ENCODE results near the gene RAB11FIP4.

RAB11FIP4 gene

GRCh38 chr17:31527606-31528005 lies 136.1 kb downstream of the RAB11FIP4 start:
- FAIRE-seq: no peak

GRCh38 chr17:31528291-31528874 lies 136.9 kb downstream of the RAB11FIP4 start:
- FAIRE-seq: no peak

GRCh38 chr17:31529841-31530251 lies 138.4 kb downstream of the RAB11FIP4 start:
- FAIRE-seq: no peak

GRCh38 chr17:31530391-31530985 lies 139.0 kb downstream of the RAB11FIP4 start:
- no peak for FAIRE-seq

GRCh38 chr17:31531336-31531980 lies 140.0 kb downstream of the RAB11FIP4 start:
- FAIRE-seq: no peak

- no peak for FAIRE-seq
These were observed 140.6 kb downstream of the RAB11FIP4 start for GRCh38 chr17:31532081-31532480.

GRCh38 chr17:31532526-31532925 lies 141.1 kb downstream of the RAB11FIP4 start:
- no peak for FAIRE-seq

- no peak for FAIRE-seq
These were observed 142.2 kb downstream of the RAB11FIP4 start for GRCh38 chr17:31533546-31534155.

- no peak for FAIRE-seq
These were observed 142.9 kb downstream of the RAB11FIP4 start for GRCh38 chr17:31534223-31534888.

GRCh38 chr17:31535581-31535981 lies 144.1 kb downstream of the RAB11FIP4 start:
- FAIRE-seq: no peak

- FAIRE-seq: no peak
These were observed 145.0 kb downstream of the RAB11FIP4 start for GRCh38 chr17:31536451-31536850.

GRCh38 chr17:31537565-31538011 lies 146.1 kb downstream of the RAB11FIP4 start:
- FAIRE-seq: no peak

- no peak for FAIRE-seq
These were observed 146.7 kb downstream of the RAB11FIP4 start for GRCh38 chr17:31538080-31538762.

- no peak for FAIRE-seq
These were observed 149.3 kb downstream of the RAB11FIP4 start for GRCh38 chr17:31540602-31541307.

- FAIRE-seq: no peak
These were observed 150.1 kb downstream of the RAB11FIP4 start for GRCh38 chr17:31541559-31541958.

- FAIRE-seq: no peak
These were observed 152.7 kb downstream of the RAB11FIP4 start for GRCh38 chr17:31544186-31544585.

GRCh38 chr17:31546650-31547049 lies 155.2 kb downstream of the RAB11FIP4 start:
- FAIRE-seq: no peak

- no peak for FAIRE-seq
These were observed 157.2 kb downstream of the RAB11FIP4 start for GRCh38 chr17:31548709-31549108.

- no peak for FAIRE-seq
These were observed 157.6 kb downstream of the RAB11FIP4 start for GRCh38 chr17:31549121-31549524.

GRCh38 chr17:31549525-31550388 lies 158.3 kb downstream of the RAB11FIP4 start:
- FAIRE-seq: no peak
